GM12878 (cell line): ENCODE results near the gene BCKDHB. TPM values are rescaled to one million over a fixed set of nuclear protein-coding genes. Genes with fewer than 3 reads are reported as not detected.
A peak's percentile ranks its signal among the peaks of the same experiment; 100 is the strongest.

Source experiments
- ATAC-seq: fragments of 200-7000 bp; cut with Tn5 transposase; 3 replicates; pipeline ENCODE4 v1.9.1; 2020; ENCODE audit warnings: mild to moderate bottlenecking, moderate library complexity
- BruUV-seq: library from RNA; stranded (reverse); fragments of 400-500 nt; replicated peaks from 2 replicates; lab custom pipeline; 2021; lab: Mats Ljungman, UMichigan
- CTCF ChIA-PET: fragments of 300-600 bp; sonication (Branson Sonifier 250); formaldehyde crosslinking; extraction: SDS; loops from one replicate; lab custom pipeline; 2021; ENCODE audit warnings: inconsistent platforms; lab: Yijun Ruan, JAX
- POLR2A ChIA-PET: fragments of 350-600 bp; formaldehyde crosslinking; extraction: SDS; loops from one replicate; lab custom pipeline; 2021; ENCODE audit warnings: inconsistent platforms; lab: Charles Lee
- RAD21 ChIA-PET: fragments of 300-600 bp; sonication (Branson Sonifier 250); formaldehyde crosslinking; loops from one replicate; lab custom pipeline; 2023; ENCODE audit warnings: antibody characterized with exemption; ENCODE audit not compliant: unreplicated experiment; lab: Charles Lee
- SMC1A ChIA-PET: fragments of 300-600 bp; sonication (Branson Sonifier 250); formaldehyde crosslinking; loops from one replicate; lab custom pipeline; 2023; ENCODE audit not compliant: unreplicated experiment, uncharacterized antibody; lab: Charles Lee
- DNase-seq: peaks from one replicate; pipeline ENCODE4 v3.0.0-alpha.2; 2011; ENCODE audit warnings: low read depth, low spot score
- FAIRE-seq: peaks from 3 replicates; lab custom pipeline; 2011; peaks lifted over from hg19 to GRCh38; lab: Jason Lieb, UNC
- H2AFZ ChIP-seq: 2 replicates; pipeline ENCODE4 v1.6.0; 2011; ENCODE audit warnings: low read depth, low read length, control low read depth; ENCODE audit not compliant: control insufficient read depth
- H3K27ac ChIP-seq: 2 replicates; pipeline ENCODE4 v1.5.1; 2011; ENCODE audit warnings: control low read depth; ENCODE audit not compliant: control insufficient read depth, insufficient read depth
- H3K27me3 ChIP-seq, 2 experiments: replicated peaks in 1 of 2; 2 replicates each; pipeline versions ENCODE4 v1.6.0 to v1.6.1; 2011; ENCODE audit warnings: low read length in 1 of 2; ENCODE audit not compliant: control insufficient read depth in 2 of 2, insufficient read depth in 2 of 2
- H3K36me3 ChIP-seq, 2 experiments: 2 replicates each; pipeline ENCODE4 v1.5.1; 2011; ENCODE audit warnings: low read length in 1 of 2; ENCODE audit not compliant: control insufficient read depth in 2 of 2, insufficient read depth in 2 of 2
- H3K4me1 ChIP-seq: 2 replicates; pipeline ENCODE4 v1.6.1; 2011; ENCODE audit warnings: mild to moderate bottlenecking, low read length, moderate library complexity, mixed read lengths; ENCODE audit not compliant: control insufficient read depth, insufficient read depth
- H3K4me2 ChIP-seq: 2 replicates; pipeline ENCODE4 v1.6.0; 2011; ENCODE audit warnings: control low read depth; ENCODE audit not compliant: control insufficient read depth, insufficient read depth
- H3K4me3 ChIP-seq: fragments of 200-600 bp; sonication (generic); 2 replicates; pipeline ENCODE4 v1.5.1; 2016
- H3K79me2 ChIP-seq: 2 replicates; pipeline ENCODE4 v1.6.0; 2011; ENCODE audit warnings: low read length; ENCODE audit not compliant: control insufficient read depth, insufficient read depth
- H3K9ac ChIP-seq: 2 replicates; pipeline ENCODE4 v1.8.0; 2011; ENCODE audit warnings: low read length, control low read depth, mixed read lengths; ENCODE audit not compliant: control insufficient read depth, insufficient read depth
- H3K9me3 ChIP-seq: replicated peaks from 3 replicates; pipeline ENCODE4 v1.5.1; 2011; ENCODE audit warnings: mild to moderate bottlenecking, low read length; ENCODE audit not compliant: control insufficient read depth, insufficient read depth
- H4K20me1 ChIP-seq: 2 replicates; pipeline ENCODE4 v1.6.0; 2011; ENCODE audit not compliant: control insufficient read depth, insufficient read depth
- BMI1 ChIP-seq: fragments of 450-650 bp; IDR thresholded peaks from 2 replicates; pipeline ENCODE4 v1.6.1; 2016; ENCODE audit warnings: mild to moderate bottlenecking, moderate library complexity, borderline replicate concordance
- CBX3 ChIP-seq: fragments of 200-600 bp; sonication (generic); IDR thresholded peaks from 2 replicates; pipeline ENCODE4 v1.6.1; 2016; ENCODE audit warnings: low read depth, borderline replicate concordance
- JUNB ChIP-seq: IDR thresholded peaks from 2 replicates; pipeline ENCODE4 v1.6.1; 2016; ENCODE audit warnings: antibody characterized with exemption, mild to moderate bottlenecking
- LARP7 ChIP-seq: fragments of 450-650 bp; IDR thresholded peaks from 2 replicates; pipeline ENCODE4 v1.6.1; 2017; ENCODE audit warnings: mild to moderate bottlenecking
- PBX3 ChIP-seq: IDR thresholded peaks from 2 replicates; pipeline ENCODE4 v1.6.1; 2011; ENCODE audit warnings: mild to moderate bottlenecking, low read depth, low read length, moderate library complexity; ENCODE audit not compliant: insufficient replicate concordance
- SMAD1 ChIP-seq: fragments of 450-650 bp; IDR thresholded peaks from 2 replicates; pipeline ENCODE4 v1.6.1; 2018; ENCODE audit warnings: mild to moderate bottlenecking, low read depth; ENCODE audit not compliant: partially characterized antibody
- TCF12 ChIP-seq: IDR thresholded peaks from 2 replicates; pipeline ENCODE4 v1.6.1; 2011; ENCODE audit warnings: low read depth, mild to moderate bottlenecking, low read length
- ZNF384 ChIP-seq: IDR thresholded peaks from 2 replicates; pipeline ENCODE4 v1.6.1; 2012; ENCODE audit warnings: low read depth, mild to moderate bottlenecking, low read length, improper control_type of control experiment, borderline replicate concordance
- WGBS: methylation state at CpG from one replicate; pipeline ENCODE4 v1.1.6; 2016; ENCODE audit warnings: low lambda C conversion rate; ENCODE audit not compliant: insufficient replicate concordance, insufficient coverage; ENCODE audit errors: missing lambda C conversion rate; 5-methylcytosine and 5-hydroxymethylcytosine counted together
- in situ Hi-C: fragments of 300-500 bp; cut with MboI; formaldehyde crosslinking; loops from 9 replicates; pipeline ENCODE4 v1.14.3; 2018; ENCODE audit warnings: mixed read lengths
- intact Hi-C: fragments of 100-400 bp; cut with micrococcal nuclease; formaldehyde crosslinking; loops from one replicate; pipeline ENCODE4 v1.14.2; 2022; ENCODE audit not compliant: unreplicated experiment
- polyA plus RNA-seq, 11 experiments: library from polyadenylated mRNA; depleted of rRNA in 4 of 11; unstranded in 6 of 11; stranded (reverse) in 5 of 11; fragments of >200 nt; fragmentation: Nextera tagmentation in 4 of 11; fragmentation: Illumina TruSeq in 1 of 11; extraction: Ambion mirVana in 4 of 11; extraction: Trizol in 1 of 11; gene quantifications; 1 replicate in 1 of 11; 2 replicates in 10 of 11; pipeline versions ENCODE4 v1.2.1 to v1.2.3, GENCODE V29; 2011 to 2016; ENCODE audit warnings: inconsistent platforms in 2 of 11, missing spikeins in 2 of 11, low read depth in 1 of 11
- total RNA-seq, 4 experiments: library from RNA; depleted of rRNA in 3 of 4; stranded (reverse); fragments of >200 nt in 3 of 4; fragmentation: Illumina TruSeq in 1 of 4; extraction: Trizol in 1 of 4; gene quantifications; 2 replicates each; pipeline versions ENCODE4 v1.2.1 to v1.2.3, GENCODE V29; 2013 to 2021
- TF ChIP-seq, protein P1 (sequence below): fragments of 450-650 bp; IDR thresholded peaks from 2 replicates; pipeline ENCODE4 v1.6.1; 2016; ENCODE audit warnings: mild to moderate bottlenecking
- TF ChIP-seq, protein P2 (sequence below): fragments of 450-650 bp; formaldehyde crosslinking; IDR thresholded peaks from 2 replicates; pipeline ENCODE4 v1.5.0; 2022; ENCODE audit warnings: mild to moderate bottlenecking, missing genetic modification characterization

The BCKDHB gene
- total and polyA plus RNA-seq, 10 of the 15 experiments (the other 5 are each of a cell fraction or from before 2014, with no cell fraction given) = 12.9 to 57.1 (median 25.3) TPM

GRCh38 chr6:80356000-80356399, 249.5 kb downstream of the BCKDHB start:
- DNase-seq (no peak), ATAC-seq (no peak), FAIRE-seq (no peak)
- intact Hi-C loops (no loop called here), in situ Hi-C loops (no loop called here)
- H3K79me2 ChIP-seq = no peaks in the 10 kb centered on the region
- H3K4me3 ChIP-seq = no peak overlapping the region
- RAD21 ChIA-PET = no interaction called here
- BruUV-seq = no TSS peak
- no peaks in the 10 kb centered on the region for H3K9me3 ChIP-seq
- POLR2A ChIA-PET = no interaction called here
- no peaks in the 10 kb centered on the region for H4K20me1 ChIP-seq
- no peak overlapping the region for H2AFZ ChIP-seq
- CTCF ChIA-PET = no interaction called here
- no peaks in the 10 kb centered on the region for H3K36me3 ChIP-seq
- H3K4me1 ChIP-seq = no peaks in the 10 kb centered on the region
- H3K9ac ChIP-seq = no peak overlapping the region
- no peak for TF ChIP-seq BMI1
- TF ChIP-seq, protein P1, sequence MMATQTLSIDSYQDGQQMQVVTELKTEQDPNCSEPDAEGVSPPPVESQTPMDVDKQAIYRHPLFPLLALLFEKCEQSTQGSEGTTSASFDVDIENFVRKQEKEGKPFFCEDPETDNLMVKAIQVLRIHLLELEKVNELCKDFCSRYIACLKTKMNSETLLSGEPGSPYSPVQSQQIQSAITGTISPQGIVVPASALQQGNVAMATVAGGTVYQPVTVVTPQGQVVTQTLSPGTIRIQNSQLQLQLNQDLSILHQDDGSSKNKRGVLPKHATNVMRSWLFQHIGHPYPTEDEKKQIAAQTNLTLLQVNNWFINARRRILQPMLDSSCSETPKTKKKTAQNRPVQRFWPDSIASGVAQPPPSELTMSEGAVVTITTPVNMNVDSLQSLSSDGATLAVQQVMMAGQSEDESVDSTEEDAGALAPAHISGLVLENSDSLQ = 0 out of 2 replicates have a peak, but pooled peaks have one; percentile 17
- H3K27ac ChIP-seq = no peak overlapping the region
- no peaks in the 10 kb centered on the region for H3K27me3 ChIP-seq
- SMC1A ChIA-PET = no interaction called here
- no peak overlapping the region for H3K4me2 ChIP-seq
- 100% methylated on average over 1 of the region's 1 CpG for WGBS

DNA sequence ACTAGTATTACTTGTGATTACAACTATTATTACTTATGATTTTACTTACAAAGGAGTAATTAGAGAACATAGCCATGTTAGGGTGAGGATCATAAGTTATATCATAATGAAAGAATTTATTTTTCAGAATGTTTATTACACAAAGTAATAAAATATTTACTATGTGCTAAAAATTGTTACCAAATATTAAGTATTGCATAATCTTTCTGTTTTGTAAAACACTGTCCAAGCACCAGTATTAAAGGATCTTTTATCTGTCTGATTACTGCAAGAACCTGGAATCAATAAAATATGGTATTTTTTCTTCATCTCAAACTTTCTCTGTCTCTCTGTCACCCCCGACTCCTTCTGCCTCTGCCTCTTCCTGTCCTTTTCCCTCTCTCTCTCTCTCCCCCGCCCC, 250.1 kb downstream of the BCKDHB start:
- Histone ChIP-seq H4K20me1 (no peaks in the 10 kb centered on the region), H3K79me2 (no peaks in the 10 kb centered on the region), H3K4me1 (no peaks in the 10 kb centered on the region), H3K9ac (no peak overlapping the region), H3K4me2 (no peak overlapping the region), H2AFZ (no peak overlapping the region), H3K27ac (no peak overlapping the region), H3K27me3 (no peaks in the 10 kb centered on the region), H3K4me3 (no peak overlapping the region), H3K36me3 (no peaks in the 10 kb centered on the region), H3K9me3 (no peaks in the 10 kb centered on the region)
- in situ Hi-C loops (no loop called here), intact Hi-C loops (no loop called here)
- CTCF ChIA-PET = no interaction called here
- WGBS = 0% methylated on average over 1 of the region's 2 CpGs
- DNase-seq (no peak), ATAC-seq (no peak), FAIRE-seq (no peak)
- POLR2A ChIA-PET = no interaction called here
- RAD21 ChIA-PET = no interaction called here
- SMC1A ChIA-PET = no interaction called here
- BruUV-seq = no TSS peak
- TF ChIP-seq CBX3 (no peak), PBX3 (no peak), SMAD1 (no peak), TCF12 (no peak), ZNF384 (no peak), LARP7 (no peak), JUNB (no peak)
- TF ChIP-seq, protein P2, sequence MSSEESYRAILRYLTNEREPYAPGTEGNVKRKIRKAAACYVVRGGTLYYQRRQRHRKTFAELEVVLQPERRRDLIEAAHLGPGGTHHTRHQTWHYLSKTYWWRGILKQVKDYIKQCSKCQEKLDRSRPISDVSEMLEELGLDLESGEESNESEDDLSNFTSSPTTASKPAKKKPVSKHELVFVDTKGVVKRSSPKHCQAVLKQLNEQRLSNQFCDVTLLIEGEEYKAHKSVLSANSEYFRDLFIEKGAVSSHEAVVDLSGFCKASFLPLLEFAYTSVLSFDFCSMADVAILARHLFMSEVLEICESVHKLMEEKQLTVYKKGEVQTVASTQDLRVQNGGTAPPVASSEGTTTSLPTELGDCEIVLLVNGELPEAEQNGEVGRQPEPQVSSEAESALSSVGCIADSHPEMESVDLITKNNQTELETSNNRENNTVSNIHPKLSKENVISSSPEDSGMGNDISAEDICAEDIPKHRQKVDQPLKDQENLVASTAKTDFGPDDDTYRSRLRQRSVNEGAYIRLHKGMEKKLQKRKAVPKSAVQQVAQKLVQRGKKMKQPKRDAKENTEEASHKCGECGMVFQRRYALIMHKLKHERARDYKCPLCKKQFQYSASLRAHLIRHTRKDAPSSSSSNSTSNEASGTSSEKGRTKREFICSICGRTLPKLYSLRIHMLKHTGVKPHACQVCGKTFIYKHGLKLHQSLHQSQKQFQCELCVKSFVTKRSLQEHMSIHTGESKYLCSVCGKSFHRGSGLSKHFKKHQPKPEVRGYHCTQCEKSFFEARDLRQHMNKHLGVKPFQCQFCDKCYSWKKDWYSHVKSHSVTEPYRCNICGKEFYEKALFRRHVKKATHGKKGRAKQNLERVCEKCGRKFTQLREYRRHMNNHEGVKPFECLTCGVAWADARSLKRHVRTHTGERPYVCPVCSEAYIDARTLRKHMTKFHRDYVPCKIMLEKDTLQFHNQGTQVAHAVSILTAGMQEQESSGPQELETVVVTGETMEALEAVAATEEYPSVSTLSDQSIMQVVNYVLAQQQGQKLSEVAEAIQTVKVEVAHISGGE = no peak
